H1 (cell line): ENCODE results near the gene NBAS. TPM values are rescaled to one million over a fixed set of nuclear protein-coding genes. Genes with fewer than 3 reads are reported as not detected.

Experiments used
- CTCF ChIA-PET: fragments of 300-600 bp; sonication (Branson Sonifier 250); formaldehyde crosslinking; loops from one replicate; lab custom pipeline; 2021; ENCODE audit not compliant: partially characterized antibody; lab: Charles Lee
- POLR2A ChIA-PET: fragments of 300-600 bp; sonication (Branson Sonifier 250); formaldehyde crosslinking; loops from one replicate; lab custom pipeline; 2021; ENCODE audit warnings: inconsistent platforms; ENCODE audit not compliant: partially characterized antibody; lab: Charles Lee
- DNase-seq, 2 experiments: peaks; one replicate each; pipeline versions ENCODE4 v3.0.0 to v3.0.0-alpha.2; 2010 to 2022; ENCODE audit warnings: low spot score in 2 of 2, low read depth in 1 of 2, mixed read lengths in 1 of 2
- FAIRE-seq: peaks from 2 replicates; lab custom pipeline; 2011; peaks lifted over from hg19 to GRCh38; lab: Jason Lieb, UNC
- H2AFZ ChIP-seq: 2 replicates; pipeline ENCODE4 v1.8.1; 2012; ENCODE audit warnings: low read length, inconsistent platforms
- H2AK5ac ChIP-seq: 2 replicates; pipeline ENCODE4 v1.6.1; 2013; ENCODE audit warnings: low read depth, low read length
- H2BK120ac ChIP-seq: replicated peaks from 2 replicates; pipeline ENCODE3; 2013; ENCODE audit warnings: low read depth, low read length, inconsistent platforms
- H2BK12ac ChIP-seq: 2 replicates; pipeline ENCODE4 v1.6.1; 2013; ENCODE audit warnings: low read depth, low read length
- H2BK15ac ChIP-seq: 2 replicates; pipeline ENCODE4 v1.6.1; 2013; ENCODE audit warnings: low read length
- H2BK20ac ChIP-seq: 2 replicates; pipeline ENCODE4 v1.6.1; 2013; ENCODE audit warnings: low read length
- H2BK5ac ChIP-seq: 2 replicates; pipeline ENCODE4 v1.6.1; 2013; ENCODE audit warnings: low read depth, low read length
- H3K14ac ChIP-seq: 2 replicates; pipeline ENCODE4 v1.6.1; 2013; ENCODE audit warnings: inconsistent platforms; ENCODE audit not compliant: insufficient read length
- H3K18ac ChIP-seq: 2 replicates; pipeline ENCODE4 v1.6.1; 2013; ENCODE audit warnings: low read length; ENCODE audit errors: extremely low read depth
- H3K23ac ChIP-seq: 2 replicates; pipeline ENCODE4 v1.6.1; 2013; ENCODE audit warnings: inconsistent platforms; ENCODE audit not compliant: insufficient read length
- H3K23me2 ChIP-seq: 2 replicates; pipeline ENCODE4 v1.6.1; 2013; ENCODE audit warnings: low read depth, low read length
- H3K27ac ChIP-seq: 2 replicates; pipeline ENCODE4 v1.6.1; 2011; ENCODE audit warnings: low read depth, low read length, inconsistent platforms
- H3K27me3 ChIP-seq, 4 experiments: replicated peaks in 1 of 4; 1 replicate in 1 of 4; 2 replicates in 3 of 4; pipeline versions ENCODE4 v1.6.1 to v1.8.1; 2011 to 2013; ENCODE audit warnings: low read length in 3 of 4, mild to moderate bottlenecking in 3 of 4, inconsistent platforms in 2 of 4, mixed read lengths in 2 of 4, moderate library complexity in 1 of 4; ENCODE audit not compliant: control insufficient read depth in 3 of 4, insufficient read depth in 3 of 4; ENCODE audit errors: extremely low read depth in 1 of 4
- H3K36me3 ChIP-seq, 4 experiments: 2 replicates each; pipeline versions ENCODE4 v1.6.1 to v1.8.1; 2011 to 2013; ENCODE audit warnings: mild to moderate bottlenecking in 4 of 4, low read length in 3 of 4, moderate library complexity in 2 of 4, control low read depth in 1 of 4, inconsistent platforms in 1 of 4; ENCODE audit not compliant: insufficient read depth in 4 of 4, control insufficient read depth in 2 of 4
- H3K4ac ChIP-seq: replicated peaks from 2 replicates; pipeline ENCODE3; 2013; ENCODE audit warnings: low read length, low read depth, mixed read lengths, inconsistent platforms; ENCODE audit not compliant: insufficient read length
- H3K4me1 ChIP-seq, 4 experiments: replicated peaks in 1 of 4; 1 replicate in 1 of 4; 2 replicates in 3 of 4; pipeline versions ENCODE4 v1.6.1 to v1.8.1; 2011 to 2013; ENCODE audit warnings: low read length in 3 of 4, inconsistent platforms in 2 of 4, mixed read lengths in 1 of 4; ENCODE audit not compliant: insufficient read depth in 4 of 4, control insufficient read depth in 3 of 4
- H3K4me2 ChIP-seq, 2 experiments: 2 replicates each; pipeline versions ENCODE4 v1.6.1 to v1.8.1; 2011 to 2013; ENCODE audit warnings: low read depth in 2 of 2, low read length in 2 of 2, control low read depth in 1 of 2, inconsistent platforms in 1 of 2, mild to moderate bottlenecking in 1 of 2; ENCODE audit not compliant: insufficient read depth in 1 of 2
- H3K4me3 ChIP-seq, 4 experiments: fragments of 200-600, 300-600 bp in 1 of 4; sonication (generic), shearing (Covaris generic), sonication (Bioruptor Twin) in 1 of 4; 2 replicates each; pipeline versions ENCODE4 v1.5.1 to v1.8.1; 2011 to 2016; ENCODE audit warnings: low read length in 4 of 4, low read depth in 3 of 4, control low read depth in 2 of 4, inconsistent platforms in 2 of 4, mild to moderate bottlenecking in 2 of 4, mixed read lengths in 1 of 4, moderate library complexity in 1 of 4; ENCODE audit not compliant: insufficient read depth in 2 of 4; ENCODE audit errors: extremely low read depth in 1 of 4
- H3K56ac ChIP-seq: replicated peaks from 2 replicates; pipeline ENCODE3; 2013; ENCODE audit warnings: low read depth, mild to moderate bottlenecking, mixed read lengths, low read length, inconsistent platforms; ENCODE audit not compliant: insufficient read length
- H3K79me1 ChIP-seq: 2 replicates; pipeline ENCODE4 v1.6.1; 2013; ENCODE audit warnings: low read depth, low read length, control low read depth
- H3K79me2 ChIP-seq, 2 experiments: 2 replicates each; pipeline versions ENCODE4 v1.6.1 to v1.8.1; 2012 to 2013; ENCODE audit warnings: low read length in 2 of 2, mild to moderate bottlenecking in 2 of 2, inconsistent platforms in 1 of 2; ENCODE audit not compliant: insufficient read depth in 2 of 2, control insufficient read depth in 1 of 2
- H3K9ac ChIP-seq, 4 experiments: replicated peaks in 1 of 4; 1 replicate in 1 of 4; 2 replicates in 3 of 4; pipeline versions ENCODE4 v1.6.1 to v1.8.1; 2011 to 2013; ENCODE audit warnings: low read depth in 3 of 4, low read length in 3 of 4, control low read depth in 2 of 4, mild to moderate bottlenecking in 2 of 4, moderate library complexity in 2 of 4, inconsistent platforms in 1 of 4; ENCODE audit errors: extremely low read depth in 1 of 4
- H3K9me3 ChIP-seq, 2 experiments: 2 replicates each; pipeline versions ENCODE4 v1.6.1 to v1.8.1; 2012 to 2013; ENCODE audit warnings: mild to moderate bottlenecking in 2 of 2, moderate library complexity in 2 of 2, control low read depth in 1 of 2, inconsistent platforms in 1 of 2, low read depth in 1 of 2, low read length in 1 of 2, mixed read lengths in 1 of 2; ENCODE audit not compliant: insufficient read depth in 2 of 2
- H4K20me1 ChIP-seq, 2 experiments: replicated peaks in 1 of 2; 2 replicates each; pipeline versions ENCODE3 to v1.8.1; 2011 to 2013; ENCODE audit warnings: inconsistent platforms in 2 of 2, low read length in 2 of 2, mild to moderate bottlenecking in 1 of 2; ENCODE audit not compliant: insufficient read depth in 2 of 2, control insufficient read depth in 1 of 2
- H4K5ac ChIP-seq: 2 replicates; pipeline ENCODE4 v1.6.1; 2013; ENCODE audit warnings: low read length, low read depth, mixed read lengths, inconsistent platforms; ENCODE audit not compliant: insufficient read length
- H4K8ac ChIP-seq: 2 replicates; pipeline ENCODE4 v1.8.0; 2013; ENCODE audit warnings: mild to moderate bottlenecking, moderate library complexity, low read length, inconsistent platforms; ENCODE audit not compliant: insufficient read depth; ENCODE audit errors: extremely low read depth
- H4K91ac ChIP-seq: replicated peaks from 2 replicates; pipeline ENCODE3; 2013; ENCODE audit warnings: low read length, mixed read lengths, inconsistent platforms; ENCODE audit not compliant: insufficient read length
- CHD2 ChIP-seq: IDR thresholded peaks from 2 replicates; pipeline ENCODE4 v1.6.1; 2012; ENCODE audit warnings: low read length, improper control_type of control experiment
- KDM1A ChIP-seq: fragments of 200-600, 300-600 bp; sonication (generic); IDR thresholded peaks from 2 replicates; pipeline ENCODE4 v1.7.1; 2016; ENCODE audit warnings: mild to moderate bottlenecking, low read length, borderline replicate concordance
- KDM4A ChIP-seq: IDR thresholded peaks from one replicate; pipeline ENCODE4 v1.7.1; 2012; ENCODE audit warnings: low read depth, mild to moderate bottlenecking, moderate library complexity, low read length, inconsistent platforms; ENCODE audit not compliant: severe bottlenecking
- TAF7 ChIP-seq: optimal IDR thresholded peaks from 2 replicates; pipeline ENCODE3; 2011; ENCODE audit warnings: low read depth, mild to moderate bottlenecking, inconsistent platforms, low read length, moderate library complexity, borderline replicate concordance
- WGBS, 2 experiments: shearing (Covaris generic) in 1 of 2; methylation state at CpG; one replicate each; pipeline versions ENCODE4 v1.1.6 to v1.1.7; 2013 to 2015; ENCODE audit warnings: low lambda C conversion rate in 2 of 2, mixed read lengths in 2 of 2, inconsistent platforms in 1 of 2, low coverage in 1 of 2, missing lambda C conversion rate in 1 of 2; ENCODE audit not compliant: insufficient replicate concordance in 2 of 2, insufficient coverage in 1 of 2, insufficient read length in 1 of 2; ENCODE audit errors: extremely low coverage in 1 of 2, missing lambda C conversion rate in 1 of 2; 5-methylcytosine and 5-hydroxymethylcytosine counted together
- polyA plus RNA-seq, 7 experiments: library from polyadenylated mRNA; depleted of rRNA in 3 of 7; stranded (reverse) in 5 of 7; unstranded in 2 of 7; fragments of >200 nt in 5 of 7; fragments of 200-250 nt in 2 of 7; gene quantifications; 1 replicate in 5 of 7; 2 replicates in 1 of 7; 4 replicates in 1 of 7; pipeline versions ENCODE4 v1.2.1 to v1.2.3, GENCODE V29; 2011 to 2013; ENCODE audit warnings: missing spikeins in 2 of 7, mixed read lengths in 2 of 7
- total RNA-seq: library from RNA; stranded (reverse); fragmentation: NEBNext Ultra II Directional; extraction: Animal tissue kit (Norgen Biotek cat#: 25700); gene quantifications from 2 replicates; pipeline ENCODE4 v1.2.1, GENCODE V29; 2021
- TF ChIP-seq, protein P1 (sequence below): IDR thresholded peaks from 2 replicates; pipeline ENCODE4 v1.6.1; 2012; ENCODE audit warnings: low read length, inconsistent platforms

The NBAS gene
- total and polyA plus RNA-seq, 2 of the 8 experiments (the other 6 are each of a cell fraction or from before 2014, with no cell fraction given): 19.6 to 34.8 TPM

- Histone ChIP-seq H4K5ac (no peak overlapping the region), H3K79me2 (no peaks in the 10 kb centered on the region), H2BK20ac (no peak overlapping the region), H2BK12ac (no peak overlapping the region), H3K56ac (no peak overlapping the region), H2BK5ac (no peak overlapping the region), H3K36me3 (peaks cover 0 to 4% (median 0%) of the 10 kb centered on the region in 4 experiments; a peak in 2 of 8 replicates), H3K18ac (no peak overlapping the region), H3K4me3 (no peak overlapping the region), H3K9me3 (no peaks in the 10 kb centered on the region), H3K79me1 (no peaks in the 10 kb centered on the region), H3K4ac (no peak overlapping the region), H3K23ac (no peak overlapping the region), H2BK15ac (no peak overlapping the region), H2AK5ac (no peak overlapping the region), H4K8ac (no peak overlapping the region), H2AFZ (no peak overlapping the region), H3K4me2 (no peak overlapping the region), H3K4me1 (no peaks in the 10 kb centered on the region), H3K27me3 (no peaks in the 10 kb centered on the region), H3K23me2 (no peaks in the 10 kb centered on the region), H3K14ac (no peak overlapping the region), H3K9ac (no peak overlapping the region), H2BK120ac (no peak overlapping the region), H4K20me1 (no peaks in the 10 kb centered on the region), H4K91ac (no peak overlapping the region), H3K27ac (no peak overlapping the region)
- FAIRE-seq: no peak
- WGBS, 2 experiments: 94% methylated on average over 2 of the region's 2 CpGs; no CpG with 5 or more reads in 1 of the 2 experiments
- CTCF ChIA-PET: interaction anchor here (0.7 to 1.5 kb wide), 2 partner anchors 15 to 37 kb away, joined by 3 read pairs; no protein-coding TSS in a partner anchor
- TF ChIP-seq, protein P1, sequence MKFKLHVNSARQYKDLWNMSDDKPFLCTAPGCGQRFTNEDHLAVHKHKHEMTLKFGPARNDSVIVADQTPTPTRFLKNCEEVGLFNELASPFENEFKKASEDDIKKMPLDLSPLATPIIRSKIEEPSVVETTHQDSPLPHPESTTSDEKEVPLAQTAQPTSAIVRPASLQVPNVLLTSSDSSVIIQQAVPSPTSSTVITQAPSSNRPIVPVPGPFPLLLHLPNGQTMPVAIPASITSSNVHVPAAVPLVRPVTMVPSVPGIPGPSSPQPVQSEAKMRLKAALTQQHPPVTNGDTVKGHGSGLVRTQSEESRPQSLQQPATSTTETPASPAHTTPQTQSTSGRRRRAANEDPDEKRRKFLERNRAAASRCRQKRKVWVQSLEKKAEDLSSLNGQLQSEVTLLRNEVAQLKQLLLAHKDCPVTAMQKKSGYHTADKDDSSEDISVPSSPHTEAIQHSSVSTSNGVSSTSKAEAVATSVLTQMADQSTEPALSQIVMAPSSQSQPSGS: no peak
- TF ChIP-seq CHD2 (no peak), KDM4A (no peak), KDM1A (no peak), TAF7 (no peak)
- no peak for DNase-seq
- POLR2A ChIA-PET: no interaction called here
Measured at GRCh38 chr2:15275346-15275745, 285.8 kb downstream of the NBAS start.
